Measurements from ENCODE around the gene PLXND1.

- no peak for TF ChIP-seq CTCF (conservative IDR thresholded peaks at IDR 0.05 in 1 of 2, IDR thresholded peaks at IDR 0.05 in 1 of 2; ENCODE audit: low read depth in 1 of 2, low read length in 2 of 2)
- TF ChIP-seq EZH2 (IDR thresholded peaks at IDR 0.05; ENCODE audit: low read length, missing control alignments): no peak
Measured at GRCh38 chr3:129573493-129573892, 33.0 kb downstream of the PLXND1 start.

Data from fibroblast of lung (primary cell).